A549 (cell line): ENCODE measurements around the gene SLC22A13. TPM values are rescaled to one million over a fixed set of nuclear protein-coding genes. Genes with fewer than 3 reads are reported as not detected.

ENCODE experiments used
- ATAC-seq, 2 experiments: fragments of 200-7000 bp in 1 of 2; fragments of >200 bp in 1 of 2; cut with Nextera tagmentation in 1 of 2; cut with Tn5 transposase in 1 of 2; 3 replicates each; pipeline versions ENCODE4 v1.8.0 to v1.9.1; 2018 to 2020; ENCODE audit warnings: mild to moderate bottlenecking in 1 of 2, moderate library complexity in 1 of 2
- CTCF ChIA-PET: fragments of 300-600 bp; sonication (Branson Sonifier 250); formaldehyde crosslinking; extraction: SDS; loops from one replicate; lab custom pipeline; 2021; ENCODE audit warnings: antibody characterized with exemption, inconsistent platforms; lab: Yijun Ruan, JAX
- POLR2A ChIA-PET: fragments of 350-600 bp; formaldehyde crosslinking; extraction: SDS; loops from one replicate; lab custom pipeline; 2021; ENCODE audit warnings: antibody characterized with exemption, inconsistent platforms; lab: Yijun Ruan, JAX
- DNase-seq, 2 experiments: peaks; one replicate each; pipeline versions ENCODE4 v3.0.0 to v3.0.0-alpha.2; 2011 to 2016; ENCODE audit warnings: low read depth in 1 of 2, low spot score in 1 of 2
- FAIRE-seq: peaks from 2 replicates; lab custom pipeline; 2011; peaks lifted over from hg19 to GRCh38; lab: Jason Lieb, UNC
- H3K27ac ChIP-seq, 2 experiments: fragments of >200 bp; sonication (Bioruptor Twin); formaldehyde crosslinking; 3 replicates each; pipeline ENCODE4 v1.5.1; 2016 to 2017
- H3K4me1 ChIP-seq: fragments of >200 bp; sonication (Bioruptor Twin); formaldehyde crosslinking; 3 replicates; pipeline ENCODE4 v1.6.1; 2016
- H3K4me2 ChIP-seq: fragments of >200 bp; sonication (Bioruptor Twin); formaldehyde crosslinking; 3 replicates; pipeline ENCODE4 v1.6.1; 2016
- H3K4me3 ChIP-seq: fragments of >200 bp; sonication (Bioruptor Twin); formaldehyde crosslinking; 3 replicates; pipeline ENCODE4 v1.5.1; 2016
- H3K9me3 ChIP-seq: fragments of >200 bp; sonication (Bioruptor Twin); formaldehyde crosslinking; 3 replicates; pipeline ENCODE4 v1.6.1; 2016
- CHD2 ChIP-seq: fragments of 150-350 bp; IDR thresholded peaks from 2 replicates; pipeline ENCODE4 v1.6.1; 2014; ENCODE audit warnings: low read length; ENCODE audit not compliant: partially characterized antibody
- FOXS1 ChIP-seq: fragments of 250-450 bp; sonication (Bioruptor Pico); IDR thresholded peaks from 2 replicates; pipeline ENCODE4 v1.5.0; 2020; ENCODE audit warnings: mild to moderate bottlenecking, moderate library complexity
- JUNB ChIP-seq: fragments of >200 bp; sonication (Bioruptor Twin); formaldehyde crosslinking; IDR thresholded peaks from 2 replicates; pipeline ENCODE4 v1.6.1; 2016
- POLR2A ChIP-seq: IDR thresholded peaks from 2 replicates; pipeline ENCODE4 v1.6.1; 2012; ENCODE audit warnings: mild to moderate bottlenecking, low read length
- RAD21 ChIP-seq, 2 experiments: fragments of >200 bp in 1 of 2; sonication (Bioruptor Twin) in 1 of 2; formaldehyde crosslinking in 1 of 2; IDR thresholded peaks in 1 of 2; conservative IDR thresholded peaks in 1 of 2; 2 replicates in 1 of 2; 3 replicates in 1 of 2; pipeline ENCODE4 v1.6.1; 2012 to 2018; ENCODE audit warnings: inconsistent platforms in 1 of 2
- polyA plus RNA-seq, 4 experiments: library from polyadenylated mRNA; depleted of rRNA in 3 of 4; stranded (reverse); fragments of >200 nt; fragmentation: RNase III in 1 of 4; extraction: RNeasy Plus Mini Kit Qiagen cat#74134 plus additional on column Dnase treatment in 1 of 4; gene quantifications; 2 replicates in 3 of 4; 3 replicates in 1 of 4; pipeline ENCODE4 v1.2.3, GENCODE V29; 2011 to 2017
- small RNA-seq, 6 experiments: library from RNA; depleted of rRNA; stranded (forward); fragments of <200 nt; gene quantifications; one replicate each; pipeline ENCODE3, GENCODE V24; 2012
- TF ChIP-seq, protein P1 (sequence below): fragments of >200 bp; sonication (Bioruptor Twin); formaldehyde crosslinking; IDR thresholded peaks from 3 replicates; pipeline ENCODE4 v1.5.1; 2016

SLC22A13 gene
- polyA plus RNA-seq, 2 of the 4 experiments (the other 2 are of a cell fraction): 0.13 to 0.21 TPM

DNA sequence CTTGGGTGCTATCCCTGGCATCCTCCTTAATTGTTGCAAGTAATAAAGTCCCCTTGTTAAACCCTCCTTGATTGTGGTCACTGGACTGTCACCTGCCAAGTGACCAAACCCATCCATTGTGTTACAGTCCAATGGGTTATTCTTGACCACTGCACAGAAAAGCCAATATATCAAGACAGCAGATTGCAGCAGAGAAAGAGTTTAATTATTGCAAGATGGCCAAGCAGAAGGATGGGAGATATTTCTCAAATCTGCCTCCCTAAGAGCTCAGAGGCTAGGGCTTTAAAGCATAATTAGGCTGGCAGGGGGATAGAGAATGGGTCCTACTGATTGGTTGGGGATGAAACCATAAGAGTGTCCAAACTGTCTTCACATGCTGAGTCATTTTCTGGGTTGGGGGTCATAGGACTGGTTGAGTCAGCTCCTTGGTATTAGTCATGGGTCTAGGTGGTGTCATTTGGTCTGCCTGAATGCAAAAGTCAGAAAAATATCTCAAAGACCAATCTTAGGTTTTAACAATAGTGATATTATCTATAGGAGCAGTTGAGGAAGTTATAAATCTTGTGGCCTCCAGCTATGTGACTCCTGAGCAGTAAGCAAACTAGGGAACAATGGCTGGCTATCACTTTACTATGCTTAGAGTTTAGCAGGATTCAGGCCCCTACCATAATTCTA is 61.9 kb downstream of the SLC22A13 start:
- H3K4me3 ChIP-seq: no peak overlapping the region
- H3K27ac ChIP-seq: no peak overlapping the region
- TF ChIP-seq, protein P1, sequence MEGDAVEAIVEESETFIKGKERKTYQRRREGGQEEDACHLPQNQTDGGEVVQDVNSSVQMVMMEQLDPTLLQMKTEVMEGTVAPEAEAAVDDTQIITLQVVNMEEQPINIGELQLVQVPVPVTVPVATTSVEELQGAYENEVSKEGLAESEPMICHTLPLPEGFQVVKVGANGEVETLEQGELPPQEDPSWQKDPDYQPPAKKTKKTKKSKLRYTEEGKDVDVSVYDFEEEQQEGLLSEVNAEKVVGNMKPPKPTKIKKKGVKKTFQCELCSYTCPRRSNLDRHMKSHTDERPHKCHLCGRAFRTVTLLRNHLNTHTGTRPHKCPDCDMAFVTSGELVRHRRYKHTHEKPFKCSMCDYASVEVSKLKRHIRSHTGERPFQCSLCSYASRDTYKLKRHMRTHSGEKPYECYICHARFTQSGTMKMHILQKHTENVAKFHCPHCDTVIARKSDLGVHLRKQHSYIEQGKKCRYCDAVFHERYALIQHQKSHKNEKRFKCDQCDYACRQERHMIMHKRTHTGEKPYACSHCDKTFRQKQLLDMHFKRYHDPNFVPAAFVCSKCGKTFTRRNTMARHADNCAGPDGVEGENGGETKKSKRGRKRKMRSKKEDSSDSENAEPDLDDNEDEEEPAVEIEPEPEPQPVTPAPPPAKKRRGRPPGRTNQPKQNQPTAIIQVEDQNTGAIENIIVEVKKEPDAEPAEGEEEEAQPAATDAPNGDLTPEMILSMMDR: no peak
- TF ChIP-seq JUNB: no peak
- TF ChIP-seq POLR2A: no peak
- no peak for TF ChIP-seq RAD21 (conservative IDR thresholded peaks at IDR 0.05 in 1 of 2, IDR thresholded peaks at IDR 0.05 in 1 of 2)
- no peak for TF ChIP-seq CHD2
- TF ChIP-seq FOXS1 (CRISPR knock-in tag): no peak
- TF ChIP-seq, all 56 proteins: peak for 0
- Histone ChIP-seq H3K4me2 (no peak overlapping the region), H3K4me1 (peaks cover 5% of the 10 kb centered on the region; the same call in 1 of the 3 replicates), H3K9me3 (peaks cover 12% of the 10 kb centered on the region; the same call in 2 of the 3 replicates)
- DNase-seq (peak in 1 of 2 experiments; percentile 14), FAIRE-seq (no peak), ATAC-seq (peak in 1 of 2 experiments; percentile 23; a peak in 1 of 6 replicates)
- CTCF ChIA-PET: interaction anchor here (1.6 to 3.8 kb wide), 2 partner anchors 19 to 153 kb away, joined by 4 to 23 read pairs; partner anchors contain the start of gene XYLB
- POLR2A ChIA-PET: no interaction called here

Small RNAs within 50 kb of the gene (small RNA-seq; reads per million reads assigned to genes)
- gene RNU6-235P: 0 to 0.52 (median 0) reads per million in 6 experiments

Other genes with a start within 250 kb of the SLC22A13 start
- 4.8 and 6.0 TPM in 2 replicates for gene PLCD1, start 236.2 kb upstream of the SLC22A13 start, polyA plus RNA-seq (2011; rRNA removed)
- gene PLCD1, start 236.2 kb upstream of the SLC22A13 start, polyA plus RNA-seq (2017; fragmentation: RNase III; extraction: RNeasy Plus Mini Kit Qiagen cat#74134 plus additional on column Dnase treatment): 3.7 to 5.3 TPM (median 3.9 TPM) in 3 replicates
- 0.10 and 0.13 TPM in 2 replicates for gene DLEC1, start 226.6 kb upstream of the SLC22A13 start, polyA plus RNA-seq (2011; rRNA removed)
- gene DLEC1, start 226.6 kb upstream of the SLC22A13 start, polyA plus RNA-seq (2017; fragmentation: RNase III; extraction: RNeasy Plus Mini Kit Qiagen cat#74134 plus additional on column Dnase treatment): 0.03 to 0.07 TPM in 2 of 3 replicates, not detected in the other
- gene ACAA1, start 128.7 kb upstream of the SLC22A13 start, polyA plus RNA-seq (2011; rRNA removed): 34.8 and 36.8 TPM in 2 replicates
- 52.3 to 54.9 TPM (median 53.2 TPM) in 3 replicates for gene ACAA1, start 128.7 kb upstream of the SLC22A13 start, polyA plus RNA-seq (2017; fragmentation: RNase III; extraction: RNeasy Plus Mini Kit Qiagen cat#74134 plus additional on column Dnase treatment)
- 16.8 and 34.1 TPM in 2 replicates for gene MYD88, start 127.2 kb upstream of the SLC22A13 start, polyA plus RNA-seq (2011; rRNA removed)
- gene MYD88, start 127.2 kb upstream of the SLC22A13 start, polyA plus RNA-seq (2017; fragmentation: RNase III; extraction: RNeasy Plus Mini Kit Qiagen cat#74134 plus additional on column Dnase treatment): 20.8 to 24.7 TPM (median 22.3 TPM) in 3 replicates
- gene OXSR1, start 100.3 kb upstream of the SLC22A13 start, polyA plus RNA-seq (2011; rRNA removed): 40.1 and 44.0 TPM in 2 replicates
- gene OXSR1, start 100.3 kb upstream of the SLC22A13 start, polyA plus RNA-seq (2017; fragmentation: RNase III; extraction: RNeasy Plus Mini Kit Qiagen cat#74134 plus additional on column Dnase treatment): 28.0 to 30.2 TPM (median 28.8 TPM) in 3 replicates
- gene SLC22A14, start 16.5 kb downstream of the SLC22A13 start, polyA plus RNA-seq (2011; rRNA removed): 0.04 and 0.05 TPM in 2 replicates
- 0.11 TPM in 1 of 3 replicates, not detected in the others for gene SLC22A14, start 16.5 kb downstream of the SLC22A13 start, polyA plus RNA-seq (2017; fragmentation: RNase III; extraction: RNeasy Plus Mini Kit Qiagen cat#74134 plus additional on column Dnase treatment)
- gene XYLB, start 81.0 kb downstream of the SLC22A13 start, polyA plus RNA-seq (2011; rRNA removed): 5.4 and 6.6 TPM in 2 replicates
- gene XYLB, start 81.0 kb downstream of the SLC22A13 start, polyA plus RNA-seq (2017; fragmentation: RNase III; extraction: RNeasy Plus Mini Kit Qiagen cat#74134 plus additional on column Dnase treatment): 4.4 to 4.9 TPM (median 4.8 TPM) in 3 replicates
- 2.8 and 3.5 TPM in 2 replicates for gene ACVR2B, start 188.1 kb downstream of the SLC22A13 start, polyA plus RNA-seq (2011; rRNA removed)
- gene ACVR2B, start 188.1 kb downstream of the SLC22A13 start, polyA plus RNA-seq (2017; fragmentation: RNase III; extraction: RNeasy Plus Mini Kit Qiagen cat#74134 plus additional on column Dnase treatment): 1.2 to 1.3 TPM (median 1.2 TPM) in 3 replicates
- 16.6 and 17.1 TPM in 2 replicates for gene EXOG, start 230.5 kb downstream of the SLC22A13 start, polyA plus RNA-seq (2011; rRNA removed)
- gene EXOG, start 230.5 kb downstream of the SLC22A13 start, polyA plus RNA-seq (2017; fragmentation: RNase III; extraction: RNeasy Plus Mini Kit Qiagen cat#74134 plus additional on column Dnase treatment): 11.2 to 16.0 TPM (median 12.9 TPM) in 3 replicates